PFSK-1 (cell line): ENCODE measurements around the gene CEP350.

Experiments
- SIN3A ChIP-seq: IDR thresholded peaks from 2 replicates; pipeline ENCODE4 v1.6.1; 2012; ENCODE audit warnings: mild to moderate bottlenecking, low read length, moderate library complexity, borderline replicate concordance; ENCODE audit not compliant: insufficient read depth
- TAF1 ChIP-seq: IDR thresholded peaks from 2 replicates; pipeline ENCODE4 v1.6.1; 2012; ENCODE audit warnings: low read length, control low read depth, borderline replicate concordance; ENCODE audit not compliant: insufficient read depth

DNA sequence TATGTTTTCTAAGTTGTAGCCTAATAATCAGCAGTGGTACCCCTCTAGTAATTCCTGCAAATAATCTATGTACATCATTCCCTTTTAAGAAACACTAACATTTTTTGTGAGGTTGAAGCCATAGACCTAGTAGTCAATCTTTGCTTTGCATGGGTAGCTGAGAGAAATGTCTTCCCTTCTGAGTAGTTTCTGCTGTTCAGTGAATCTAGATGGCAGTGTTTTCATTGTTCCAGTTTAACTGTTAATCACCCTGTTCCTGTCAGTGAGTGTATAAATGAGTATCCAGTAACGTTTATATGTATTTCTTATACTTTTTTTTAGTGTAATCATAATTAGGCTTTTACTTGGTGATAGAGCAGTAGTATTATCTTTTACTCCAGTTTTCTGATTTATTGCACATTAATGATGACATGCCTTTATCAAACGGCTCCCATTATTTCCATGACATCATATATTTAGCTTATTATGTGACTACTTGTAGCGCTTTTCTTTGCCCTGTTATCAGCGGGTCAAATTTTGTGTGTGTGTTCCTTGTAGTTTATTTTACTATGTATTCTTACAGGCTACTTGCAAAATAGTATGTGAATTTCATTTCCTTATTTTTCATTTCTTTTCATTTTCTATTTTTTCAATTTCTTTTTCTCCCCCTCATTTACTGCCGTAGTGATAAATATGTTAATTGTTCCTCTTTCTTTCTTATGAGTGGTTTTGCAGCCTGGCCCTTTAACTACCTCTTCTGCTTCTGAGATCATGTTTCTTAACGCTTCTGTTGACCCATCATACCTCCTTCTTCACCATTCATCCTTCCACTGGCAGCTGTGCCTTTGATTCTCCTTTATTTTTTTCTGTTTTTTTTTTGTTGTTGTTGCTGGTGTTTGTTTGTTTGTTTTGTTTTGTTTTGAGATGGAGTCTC, 18.8 kb downstream of the CEP350 start:
- TF ChIP-seq SIN3A (no peak), TAF1 (no peak)
